H1 (cell line): ENCODE results near the gene DNAH8. TPM values are rescaled to one million over a fixed set of nuclear protein-coding genes. Genes with fewer than 3 reads are reported as not detected.

Experiments used
- NRF1 ChIP-seq: IDR thresholded peaks from 2 replicates; pipeline ENCODE4 v1.6.1; 2011; ENCODE audit warnings: mild to moderate bottlenecking, low read depth, low read length, improper control_type of control experiment
- SAP30 ChIP-seq: fragments of 300-600 bp; sonication (generic); IDR thresholded peaks from 2 replicates; pipeline ENCODE4 v1.7.1; 2012; ENCODE audit warnings: low read length, moderate library complexity, mild to moderate bottlenecking, inconsistent platforms; ENCODE audit not compliant: insufficient read depth, insufficient replicate concordance
- polyA plus RNA-seq, 7 experiments: library from polyadenylated mRNA; depleted of rRNA in 3 of 7; stranded (reverse) in 5 of 7; unstranded in 2 of 7; fragments of >200 nt in 5 of 7; fragments of 200-250 nt in 2 of 7; gene quantifications; 1 replicate in 5 of 7; 2 replicates in 1 of 7; 4 replicates in 1 of 7; pipeline versions ENCODE4 v1.2.1 to v1.2.3, GENCODE V29; 2011 to 2013; ENCODE audit warnings: missing spikeins in 2 of 7, mixed read lengths in 2 of 7
- total RNA-seq: library from RNA; stranded (reverse); fragmentation: NEBNext Ultra II Directional; extraction: Animal tissue kit (Norgen Biotek cat#: 25700); gene quantifications from 2 replicates; pipeline ENCODE4 v1.2.1, GENCODE V29; 2021

The DNAH8 gene
- total and polyA plus RNA-seq, 2 of the 8 experiments (the other 6 are each of a cell fraction or from before 2014, with no cell fraction given): under 0.01 TPM; not detected in 1

- no peak for TF ChIP-seq SAP30
- no peak for TF ChIP-seq NRF1
These were observed 131.2 kb downstream of the DNAH8 start (continued) for GRCh38 chr6:38846361-38846760.
